GM18519 (cell line): ENCODE results near the gene TMC1.
A peak's percentile ranks its signal among the peaks of the same experiment; 100 is the strongest.
"Not testable (repeated sequence)": the region's sequence is repeated elsewhere in the genome, so short reads cannot be mapped to it uniquely, and the experiment has no call there.

ENCODE experiments used
- ATAC-seq: cut with Tn5 transposase; IDR thresholded peaks from one replicate; pipeline ENCODE4 v1.9.1; 2021; ENCODE audit warnings: mild to moderate bottlenecking, moderate library complexity; ENCODE audit not compliant: unreplicated experiment, low FRiP score

TMC1 gene

GRCh38 chr9:72524820-72525540, 3.6 kb downstream of the TMC1 start:
- no peak for ATAC-seq

DNA sequence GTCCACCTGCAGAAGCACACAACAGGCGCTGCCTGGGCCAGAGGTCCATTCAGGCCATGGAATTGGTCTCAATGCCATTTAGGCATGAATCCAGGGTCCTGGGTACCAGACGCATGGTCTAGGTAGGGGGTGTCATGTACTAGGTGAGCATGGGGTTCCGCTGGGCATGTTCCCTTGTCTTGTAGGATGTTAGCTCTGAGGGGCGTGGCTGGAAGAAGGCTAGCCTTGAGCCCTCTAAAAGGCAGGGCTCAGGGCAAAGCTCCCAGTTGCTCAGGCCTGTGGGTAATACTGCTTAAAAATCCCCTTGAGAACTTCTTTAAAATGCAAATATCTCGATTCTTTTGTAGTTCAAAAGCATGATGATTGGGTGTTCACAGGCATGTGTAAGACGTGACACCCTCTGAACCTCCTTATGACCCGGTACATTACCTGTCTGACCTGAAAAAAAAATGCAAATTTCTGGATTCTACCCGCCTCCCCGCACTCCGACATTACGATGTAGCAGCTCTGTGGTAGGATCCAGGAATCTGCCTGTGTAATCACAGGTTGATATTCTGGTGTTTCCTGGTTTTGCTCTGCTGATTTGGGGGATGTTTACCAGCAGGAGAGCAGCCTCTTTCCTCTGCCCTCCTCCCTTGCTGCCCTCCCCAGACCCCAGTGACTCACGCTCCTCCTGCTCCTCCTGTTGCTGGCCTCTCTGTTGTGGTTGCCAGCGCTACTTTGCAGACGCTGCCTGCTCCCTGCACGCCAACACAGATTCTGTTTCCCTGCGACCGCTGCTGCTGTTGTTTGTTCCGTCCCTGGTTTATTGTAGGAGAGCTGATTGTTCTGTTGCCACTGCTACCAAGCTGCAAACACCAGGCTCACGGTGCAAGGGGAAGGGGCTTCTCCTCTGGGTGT, 5.7 kb downstream of the TMC1 start:
- ATAC-seq: peak; percentile 68

DNA sequence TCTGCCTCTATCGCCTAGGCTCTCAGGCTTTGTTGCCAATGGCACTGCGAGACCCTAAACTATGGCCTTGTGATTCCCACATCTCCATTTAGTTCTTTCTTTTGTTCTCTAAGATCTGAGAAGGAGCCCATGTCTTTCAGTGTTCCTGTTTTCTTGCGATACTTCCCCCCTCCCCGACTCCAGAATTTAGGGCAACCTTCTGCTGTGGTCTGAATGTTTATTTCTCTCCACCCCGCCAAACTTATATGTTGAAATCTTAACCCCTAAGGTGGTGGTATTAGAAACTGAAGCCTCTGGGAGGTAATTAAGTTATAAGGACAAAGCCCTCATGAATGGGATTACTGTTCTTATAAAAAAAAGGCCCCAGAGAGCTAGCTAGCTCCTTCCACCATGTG, 6.4 kb downstream of the TMC1 start:
- ATAC-seq: no peak

DNA sequence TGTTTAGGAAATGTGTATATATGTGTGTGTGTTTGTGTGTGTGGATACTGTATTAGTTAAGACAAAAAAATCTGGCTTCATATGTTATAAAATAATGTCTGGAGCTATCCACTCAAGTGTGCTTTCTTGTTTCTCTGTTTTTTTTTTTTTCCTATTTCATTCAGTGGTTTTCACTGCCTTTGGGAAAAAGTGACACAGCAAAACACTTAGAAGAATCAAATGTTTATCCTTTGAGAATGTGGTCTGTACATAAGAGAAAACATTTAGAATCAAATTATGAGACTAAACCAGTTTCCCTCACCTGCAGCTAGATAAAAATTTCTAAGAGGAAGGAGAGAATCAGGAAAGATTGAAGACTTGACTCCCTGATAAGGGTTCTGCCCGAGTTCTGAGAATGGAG, 8.1 kb downstream of the TMC1 start:
- ATAC-seq: no peak

GRCh38 chr9:72533322-72533721, 11.9 kb downstream of the TMC1 start:
- no peak for ATAC-seq

GRCh38 chr9:72534931-72535330, 13.5 kb downstream of the TMC1 start:
- ATAC-seq: no peak

DNA sequence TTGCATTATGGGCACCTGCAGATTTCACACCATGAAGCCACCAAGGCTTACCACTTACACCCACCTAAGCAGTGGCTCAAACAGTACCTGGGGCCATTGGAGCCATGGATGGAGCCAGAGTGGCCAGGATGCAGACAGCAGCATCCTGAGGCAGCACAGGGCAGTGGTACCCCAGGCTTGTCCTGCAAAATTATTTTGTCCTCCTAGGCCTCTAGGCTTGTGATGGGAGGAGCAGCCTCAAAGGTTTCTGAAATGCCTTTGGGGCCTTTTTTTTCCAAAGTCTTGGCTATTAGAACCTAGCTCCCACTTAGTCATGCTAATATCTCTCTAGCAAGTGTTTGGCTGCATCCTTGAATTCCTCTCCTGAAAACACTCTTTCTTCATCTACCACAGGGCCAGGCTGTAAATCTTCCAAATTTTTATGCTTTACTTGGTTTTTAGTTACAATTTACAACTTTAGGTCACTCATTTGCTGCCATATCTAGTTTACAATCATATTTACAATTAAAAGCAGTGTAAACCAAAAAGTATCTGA, 15.7 kb downstream of the TMC1 start:
- no peak for ATAC-seq

- no peak for ATAC-seq
Measured at GRCh38 chr9:72537671-72538070, 16.3 kb downstream of the TMC1 start.

GRCh38 chr9:72538921-72539702, 17.7 kb downstream of the TMC1 start:
- ATAC-seq: no peak

DNA sequence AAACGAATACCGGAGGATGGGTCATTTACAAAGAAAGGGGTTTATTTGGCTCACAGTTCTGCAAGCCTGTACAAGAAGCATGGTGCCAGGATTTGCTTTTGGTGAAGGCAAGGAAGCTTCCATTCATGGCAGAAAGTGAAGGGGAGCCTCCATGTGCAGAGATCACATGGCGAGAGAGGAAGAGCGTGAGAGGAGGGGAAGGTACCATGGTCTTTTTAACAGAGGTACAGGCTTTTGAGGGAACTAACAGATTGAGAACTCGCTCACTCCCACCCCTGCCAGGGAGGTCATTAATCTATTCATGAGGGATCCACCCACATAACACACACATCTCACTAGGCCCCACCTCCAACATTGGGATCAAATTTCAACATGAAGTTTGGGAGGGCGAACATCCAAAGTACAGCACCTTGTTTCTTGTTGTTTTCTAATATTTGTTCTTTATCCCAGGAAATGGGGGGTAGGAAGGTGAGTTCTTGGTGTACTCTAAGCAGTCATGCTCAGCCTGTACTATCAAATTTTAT, 18.5 kb downstream of the TMC1 start:
- no peak for ATAC-seq

- ATAC-seq: no peak
Measured at GRCh38 chr9:72540348-72540873, 19.0 kb downstream of the TMC1 start.

DNA sequence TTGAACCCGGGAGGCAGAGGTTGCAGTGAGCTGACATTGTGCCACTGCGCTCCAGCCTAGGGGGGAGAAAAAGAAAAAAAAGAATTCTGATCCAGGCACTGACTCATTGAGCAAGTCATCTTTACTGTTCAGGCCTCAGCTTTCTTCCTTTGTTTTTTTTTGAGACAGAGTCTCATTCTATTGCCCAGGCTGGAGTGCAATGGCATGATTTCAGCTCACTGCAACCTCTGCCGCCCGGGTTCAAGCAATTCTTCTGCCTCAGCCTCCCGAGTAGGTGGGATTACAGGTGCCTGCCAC, 21.1 kb downstream of the TMC1 start:
- ATAC-seq: not testable (repeated sequence)

GRCh38 chr9:72542917-72543316, 21.5 kb downstream of the TMC1 start:
- ATAC-seq: no peak

DNA sequence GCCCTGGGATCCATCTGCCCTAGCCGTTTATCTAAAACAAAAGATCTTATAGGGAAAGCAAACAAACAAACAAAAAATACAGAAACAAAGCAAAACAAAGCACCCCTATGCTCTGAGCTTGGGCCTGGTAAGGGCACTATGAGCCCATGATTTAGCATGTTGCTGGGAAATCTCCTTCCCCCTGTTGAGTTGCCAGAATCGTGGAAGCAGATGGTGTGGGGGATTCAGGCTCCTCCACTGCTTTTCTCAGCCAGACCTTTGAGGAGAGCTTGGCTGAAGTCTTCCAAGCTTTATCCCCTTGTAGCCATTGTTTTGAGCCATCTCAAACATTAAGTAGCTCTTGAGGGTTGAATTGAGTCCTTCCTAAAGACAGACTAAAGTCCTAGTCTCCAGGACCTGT, 29.9 kb downstream of the TMC1 start:
- ATAC-seq: no peak

GRCh38 chr9:72552356-72552755, 30.9 kb downstream of the TMC1 start:
- ATAC-seq: no peak

DNA sequence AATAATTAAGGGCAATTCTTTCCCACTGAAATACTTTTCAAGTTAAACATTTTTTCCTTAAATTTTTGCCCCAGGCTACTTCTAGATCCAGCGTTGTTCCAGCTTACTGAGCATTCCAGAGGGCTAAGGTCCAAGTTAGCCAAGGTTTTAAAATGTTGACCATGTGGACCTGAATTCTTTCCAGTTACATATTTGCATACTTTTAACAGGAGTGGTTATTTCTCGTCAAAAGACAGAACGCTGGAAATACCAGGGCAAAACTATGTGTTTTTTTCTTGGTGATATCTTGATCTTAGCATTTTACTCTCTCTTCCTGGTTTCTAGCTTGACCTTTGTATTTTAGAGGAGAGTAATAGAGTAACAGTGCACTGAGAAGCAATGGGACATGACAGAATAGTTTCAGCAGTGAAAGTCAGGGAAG, 32.8 kb downstream of the TMC1 start:
- ATAC-seq: no peak

- ATAC-seq: no peak
Measured at GRCh38 chr9:72557549-72557948, 36.1 kb downstream of the TMC1 start.

- ATAC-seq: no peak
Measured at GRCh38 chr9:72560086-72560485, 38.7 kb downstream of the TMC1 start.

- no peak for ATAC-seq
Measured at GRCh38 chr9:72563806-72564205, 42.4 kb downstream of the TMC1 start.

GRCh38 chr9:72564479-72565281, 43.3 kb downstream of the TMC1 start:
- no peak for ATAC-seq
